Thyroid gland (tissue), 4 donors: ENCODE data around the gene NRN1L. TPM values are rescaled to one million over a fixed set of nuclear protein-coding genes. Genes with fewer than 3 reads are reported as not detected.

Source experiments
- DNase-seq, 2 donors: peaks; one replicate each; pipeline ENCODE4 v3.0.0-alpha.2; 2019
- H3K27ac ChIP-seq, 3 donors: fragments of 200-600 bp; sonication (generic); 1 replicate in 2 of 3; 2 replicates in 1 of 3; pipeline ENCODE4 v1.5.1; 2016 to 2019; ENCODE audit warnings: mild to moderate bottlenecking in 1 of 3, moderate library complexity in 1 of 3
- H3K27me3 ChIP-seq: fragments of 200-600 bp; sonication (generic); one replicate; pipeline ENCODE4 v1.5.1; 2019
- H3K36me3 ChIP-seq, 2 donors: fragments of 200-600 bp; sonication (generic); one replicate each; pipeline ENCODE4 v1.5.1; 2016 to 2019
- H3K4me1 ChIP-seq, 2 donors: fragments of 200-600 bp; sonication (generic); one replicate each; pipeline ENCODE4 v1.5.1; 2017 to 2019
- H3K4me3 ChIP-seq, 3 donors: fragments of 200-600 bp; sonication (generic); replicated peaks in 1 of 3; 1 replicate in 2 of 3; 2 replicates in 1 of 3; pipeline ENCODE4 v1.5.1; 2016; ENCODE audit warnings: mild to moderate bottlenecking in 1 of 3
- H3K9me3 ChIP-seq: fragments of 200-600 bp; sonication (generic); one replicate; pipeline ENCODE4 v1.5.1; 2017
- POLR2A ChIP-seq, 2 donors: fragments of 450-650 bp; IDR thresholded peaks; one replicate each; pipeline ENCODE4 v1.6.1; 2017; ENCODE audit warnings: antibody characterized with exemption in 2 of 2, mild to moderate bottlenecking in 2 of 2, moderate library complexity in 1 of 2
- WGBS, 2 donors: methylation state at CpG; one replicate each; pipeline ENCODE4 v1.1.5; 2017; 5-methylcytosine and 5-hydroxymethylcytosine counted together
- intact Hi-C: fragments of 100-400 bp; cut with DNase I; formaldehyde crosslinking; loops from one replicate; pipeline ENCODE4 v1.15.1; 2023
- total RNA-seq, 4 donors: library from RNA; depleted of rRNA; stranded (reverse); fragments of >200 nt; gene quantifications; one replicate each; pipeline ENCODE4 v1.2.3, GENCODE V29; 2016
- TF ChIP-seq, protein P1 (sequence below), 6 experiments: fragments of 200-600 bp in 3 of 6; fragments of 450-650 bp in 3 of 6; sonication (generic) in 3 of 6; IDR thresholded peaks; one replicate each; pipeline ENCODE4 v1.5.1; 2016 to 2019; ENCODE audit warnings: antibody characterized with exemption in 6 of 6, mild to moderate bottlenecking in 2 of 6, inconsistent platforms in 1 of 6, moderate library complexity in 1 of 6

Gene NRN1L
- total RNA-seq, 4 donors from 2014 or later, result 2.0 TPM; not detected in 3

DNA sequence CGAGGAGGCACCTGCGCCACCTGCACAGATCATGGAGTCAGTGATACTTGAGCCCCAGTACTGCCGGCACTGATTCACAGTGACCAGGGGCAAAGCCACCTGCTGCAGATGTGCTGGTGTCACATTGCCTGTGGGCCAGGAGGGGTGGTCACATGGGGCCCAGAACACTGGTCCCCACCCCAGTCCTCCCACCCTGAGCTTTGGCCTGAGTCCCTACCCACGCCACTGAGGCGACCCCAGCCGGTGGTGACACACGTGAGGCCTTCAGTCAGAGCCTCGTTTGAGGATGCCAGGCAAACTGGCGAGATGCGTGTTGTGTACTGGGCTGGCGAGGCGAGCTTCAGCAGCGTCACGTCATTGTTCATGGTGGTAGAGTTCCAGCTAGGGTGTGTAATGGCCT is 45.5 kb downstream of the NRN1L start:
- WGBS, 2 donors, result 96 to 98% methylated on average over 5 to 13 of the region's 14 CpGs
- no peak for DNase-seq
- TF ChIP-seq POLR2A (IDR thresholded peaks at IDR 0.05), result no peak
- TF ChIP-seq, protein P1, sequence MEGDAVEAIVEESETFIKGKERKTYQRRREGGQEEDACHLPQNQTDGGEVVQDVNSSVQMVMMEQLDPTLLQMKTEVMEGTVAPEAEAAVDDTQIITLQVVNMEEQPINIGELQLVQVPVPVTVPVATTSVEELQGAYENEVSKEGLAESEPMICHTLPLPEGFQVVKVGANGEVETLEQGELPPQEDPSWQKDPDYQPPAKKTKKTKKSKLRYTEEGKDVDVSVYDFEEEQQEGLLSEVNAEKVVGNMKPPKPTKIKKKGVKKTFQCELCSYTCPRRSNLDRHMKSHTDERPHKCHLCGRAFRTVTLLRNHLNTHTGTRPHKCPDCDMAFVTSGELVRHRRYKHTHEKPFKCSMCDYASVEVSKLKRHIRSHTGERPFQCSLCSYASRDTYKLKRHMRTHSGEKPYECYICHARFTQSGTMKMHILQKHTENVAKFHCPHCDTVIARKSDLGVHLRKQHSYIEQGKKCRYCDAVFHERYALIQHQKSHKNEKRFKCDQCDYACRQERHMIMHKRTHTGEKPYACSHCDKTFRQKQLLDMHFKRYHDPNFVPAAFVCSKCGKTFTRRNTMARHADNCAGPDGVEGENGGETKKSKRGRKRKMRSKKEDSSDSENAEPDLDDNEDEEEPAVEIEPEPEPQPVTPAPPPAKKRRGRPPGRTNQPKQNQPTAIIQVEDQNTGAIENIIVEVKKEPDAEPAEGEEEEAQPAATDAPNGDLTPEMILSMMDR (IDR thresholded peaks at IDR 0.05), result no peak
- Histone ChIP-seq H3K4me3 (no peak overlapping the region), H3K27me3 (no peaks in the 10 kb centered on the region), H3K4me1 (peaks cover 9 to 21% of the 10 kb centered on the region in 2 donors), H3K9me3 (no peaks in the 10 kb centered on the region), H3K36me3 (peaks cover 6 to 13% of the 10 kb centered on the region in 2 donors), H3K27ac (no peak overlapping the region)
- intact Hi-C loops, result loop anchor here (10.0 kb wide), 1 partner anchor 265 kb away; the partner anchor contains the start of genes ACD, C16orf86, ENKD1 and PARD6A

DNA sequence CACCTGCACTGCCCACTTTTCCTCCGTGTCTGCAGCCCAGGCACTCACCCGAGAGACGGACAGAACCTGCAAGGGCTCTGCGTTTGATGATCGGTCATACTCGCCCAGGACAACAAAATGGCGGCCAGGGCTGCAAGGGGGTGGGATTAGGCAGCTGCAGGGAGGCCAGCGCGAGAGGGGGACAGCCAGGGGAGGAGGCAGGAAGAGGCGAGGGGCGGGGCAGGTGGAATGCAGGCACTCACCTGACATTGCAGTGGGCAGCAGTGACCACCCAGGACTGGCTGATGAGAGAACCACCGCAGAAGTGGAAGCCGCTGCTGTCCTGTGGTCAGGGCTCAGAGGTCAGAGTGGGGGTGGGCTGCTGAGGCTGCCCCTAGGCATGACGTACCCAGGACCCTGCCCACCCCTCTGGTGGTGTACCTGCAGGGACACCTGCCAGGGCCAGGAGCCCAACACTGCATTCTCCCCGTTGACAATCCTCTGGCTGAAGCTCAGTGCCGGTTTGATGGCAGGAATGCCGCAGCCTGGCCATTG is 46.1 kb downstream of the NRN1L start:
- no peak overlapping the region for H3K4me3 ChIP-seq
- intact Hi-C loops, result loop anchor here (10.0 kb wide), 1 partner anchor 266 kb away; the partner anchor contains the start of genes ACD, C16orf86, ENKD1 and PARD6A
- WGBS, 2 donors, result 96 to 97% methylated on average over 16 to 17 of the region's 17 CpGs
- TF ChIP-seq, protein P1 (IDR thresholded peaks at IDR 0.05), result no peak
- no peak for TF ChIP-seq POLR2A (IDR thresholded peaks at IDR 0.05)
- H3K4me1 ChIP-seq, result peaks cover 7 to 18% of the 10 kb centered on the region in 2 donors
- no peak overlapping the region for H3K27ac ChIP-seq
- peaks cover 6 to 13% of the 10 kb centered on the region in 2 donors for H3K36me3 ChIP-seq
- H3K27me3 ChIP-seq, result no peaks in the 10 kb centered on the region
- DNase-seq, result no peak
- no peaks in the 10 kb centered on the region for H3K9me3 ChIP-seq

DNA sequence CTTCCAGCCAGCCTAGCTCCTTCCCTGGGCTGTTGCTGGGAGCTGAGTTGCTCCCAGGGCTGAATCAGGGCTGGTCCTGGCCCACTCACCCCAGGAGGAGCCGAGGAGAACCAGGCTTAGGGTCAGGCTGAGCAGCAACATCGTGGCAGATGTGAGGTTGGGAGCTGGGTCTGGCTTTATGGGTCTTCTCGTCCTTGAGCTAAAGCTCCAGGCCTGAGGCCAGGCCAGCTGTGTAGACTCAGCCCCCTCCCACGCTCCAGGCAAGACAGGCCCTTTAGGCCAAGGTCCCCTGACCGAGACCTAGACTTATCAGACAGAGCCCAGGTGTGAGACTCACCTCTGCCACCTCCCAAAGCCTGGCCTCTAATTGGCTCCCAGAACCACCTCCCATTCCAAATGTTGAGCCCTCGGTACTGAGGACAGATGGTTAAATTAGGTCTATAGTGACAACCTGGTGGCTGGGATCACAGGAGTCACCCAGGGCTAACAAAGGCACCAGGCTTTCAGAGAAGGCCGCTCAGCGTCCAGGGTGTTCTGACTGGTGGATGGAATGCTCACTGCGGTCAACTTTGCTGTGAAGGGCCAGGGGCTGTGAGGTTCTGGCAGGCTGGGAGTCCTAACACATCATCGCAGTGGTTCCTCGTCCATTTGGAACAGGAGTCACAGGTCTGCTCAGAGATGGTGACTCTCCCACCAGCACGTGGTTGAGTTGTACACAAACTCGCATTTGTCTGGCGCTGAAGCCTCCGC is 47.2 kb downstream of the NRN1L start, which contains the start of gene CTRL:
CTRL (minus strand) TSS at position 151 of the 750 bp plus-strand sequence; CDS start at position 141, 10 bp downstream.
- Histone ChIP-seq H3K36me3 (peaks cover 6 to 13% of the 10 kb centered on the region in 2 donors), H3K4me1 (peaks cover 7 to 8% of the 10 kb centered on the region in 2 donors), H3K9me3 (no peaks in the 10 kb centered on the region), H3K27me3 (no peaks in the 10 kb centered on the region), H3K27ac (no peak within 1 kb of the TSS), H3K4me3 (no peak within 1 kb of the TSS)
- TF ChIP-seq, protein P1 (IDR thresholded peaks at IDR 0.05), result no peak
- no peak for TF ChIP-seq POLR2A (IDR thresholded peaks at IDR 0.05)
- DNase-seq, result no peak
- intact Hi-C loops, result loop anchor here (10.0 kb wide), 1 partner anchor 267 kb away; the partner anchor contains the start of genes ACD, C16orf86, ENKD1 and PARD6A
- WGBS, 2 donors, result 89% methylated on average over 5 to 15 of the region's 15 CpGs

DNA sequence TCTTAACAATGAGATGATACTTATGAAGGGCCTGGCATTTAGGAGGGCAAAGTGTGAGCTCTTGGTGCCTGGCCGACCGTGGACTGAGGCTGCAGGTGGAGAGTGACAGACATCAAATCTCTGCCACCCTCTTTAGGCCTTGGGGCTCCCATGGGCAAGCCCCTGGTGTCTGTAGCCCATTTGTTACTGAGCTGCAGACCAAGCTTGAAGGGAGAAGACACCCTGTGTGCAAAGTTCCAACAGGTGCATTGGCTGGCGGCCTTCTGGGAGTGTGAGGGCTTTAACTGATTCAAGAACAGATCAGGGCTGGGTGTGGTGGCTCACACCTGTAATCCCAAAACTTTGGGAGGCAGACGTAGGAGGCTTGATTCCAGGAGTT is 47.8 kb downstream of the NRN1L start:
- H3K36me3 ChIP-seq, result peaks cover 5 to 13% of the 10 kb centered on the region in 2 donors
- intact Hi-C loops, result loop anchor here (10.0 kb wide), 1 partner anchor 268 kb away; the partner anchor contains the start of genes ACD, C16orf86, ENKD1 and PARD6A
- H3K27me3 ChIP-seq, result no peaks in the 10 kb centered on the region
- H3K9me3 ChIP-seq, result no peaks in the 10 kb centered on the region
- TF ChIP-seq, protein P1 (IDR thresholded peaks at IDR 0.05), result no peak
- TF ChIP-seq POLR2A (IDR thresholded peaks at IDR 0.05), result no peak
- no peak for DNase-seq
- H3K4me1 ChIP-seq, result peaks cover 7 to 14% of the 10 kb centered on the region in 2 donors
- no peak overlapping the region for H3K4me3 ChIP-seq
- WGBS, 2 donors, result 84 to 100% methylated on average over 2 to 4 of the region's 4 CpGs
- H3K27ac ChIP-seq, result no peak overlapping the region
